GM21423 (cell line): ENCODE measurements around the gene ARHGAP44.

Experiments used
- ATAC-seq: cut with Tn5 transposase; IDR thresholded peaks from one replicate; pipeline ENCODE4 v1.9.1; 2021; ENCODE audit warnings: mild to moderate bottlenecking, moderate library complexity; ENCODE audit not compliant: unreplicated experiment

The ARHGAP44 gene

GRCh38 chr17:12990041-12990808, 200.9 kb downstream of the ARHGAP44 start:
- ATAC-seq, result no peak

- ATAC-seq, result no peak
These were observed 201.6 kb downstream of the ARHGAP44 start for GRCh38 chr17:12990926-12991325.

- no peak for ATAC-seq
These were observed 203.4 kb downstream of the ARHGAP44 start for GRCh38 chr17:12992676-12993075.

DNA sequence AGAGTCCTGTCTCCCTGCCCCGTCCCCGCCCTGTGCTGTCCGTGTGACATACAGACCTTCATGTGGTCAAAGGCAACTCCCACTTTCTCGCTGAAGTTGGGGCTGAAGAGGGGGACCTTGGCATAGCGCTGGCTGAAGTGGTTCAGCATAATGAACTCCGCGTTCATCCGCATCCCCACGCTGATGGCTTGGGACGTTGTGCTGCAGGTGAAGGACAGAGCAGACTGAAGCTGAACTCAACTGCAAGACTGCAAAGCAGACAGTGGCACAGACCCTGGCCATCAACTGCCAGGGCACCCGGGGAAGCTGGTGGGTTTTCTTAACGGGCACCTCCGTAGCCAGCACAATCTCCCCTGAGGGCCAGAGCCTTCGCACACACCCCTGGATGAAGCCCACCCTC, 204.3 kb downstream of the ARHGAP44 start:
- no peak for ATAC-seq

DNA sequence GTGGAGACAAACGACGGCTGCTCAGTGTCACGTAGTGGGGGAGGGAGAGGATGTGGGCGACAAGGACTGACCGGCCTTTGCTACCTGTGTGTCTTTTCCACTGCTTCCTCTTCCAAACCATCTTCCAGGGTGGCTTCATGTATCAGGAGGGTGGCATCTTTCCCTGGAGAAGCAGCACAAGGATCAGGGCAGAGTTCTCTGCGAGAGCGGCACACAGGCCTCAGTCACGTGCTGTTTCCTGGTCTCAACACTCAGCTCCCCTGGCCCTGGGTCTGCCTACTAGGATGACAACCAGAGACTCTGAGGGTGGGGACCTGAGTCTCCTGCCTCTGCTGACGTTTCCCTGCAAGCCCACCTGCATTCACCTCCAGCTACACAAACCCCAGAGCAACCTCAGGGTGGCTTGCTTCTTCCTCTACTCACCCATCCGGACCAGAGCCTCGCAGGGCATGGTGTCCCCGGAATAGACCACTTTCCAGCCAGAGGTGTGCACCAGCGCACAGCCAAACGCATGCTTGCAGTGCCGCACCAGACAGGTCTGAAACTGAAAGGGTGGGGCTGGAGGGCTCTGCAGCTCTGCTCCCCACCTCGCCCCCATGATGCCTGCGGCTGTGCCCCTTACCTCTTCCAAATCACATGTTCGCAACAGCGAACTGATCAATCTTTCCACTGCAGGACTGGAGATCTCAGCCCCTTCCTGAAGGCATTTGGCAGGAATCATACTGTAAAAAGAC, 205.2 kb downstream of the ARHGAP44 start:
- ATAC-seq, result no peak

GRCh38 chr17:12995106-12995895, 206.0 kb downstream of the ARHGAP44 start:
- ATAC-seq, result no peak

- no peak for ATAC-seq
These were observed 206.6 kb downstream of the ARHGAP44 start for GRCh38 chr17:12995896-12996295.

GRCh38 chr17:12996357-12996756, 207.1 kb downstream of the ARHGAP44 start:
- ATAC-seq, result no peak

DNA sequence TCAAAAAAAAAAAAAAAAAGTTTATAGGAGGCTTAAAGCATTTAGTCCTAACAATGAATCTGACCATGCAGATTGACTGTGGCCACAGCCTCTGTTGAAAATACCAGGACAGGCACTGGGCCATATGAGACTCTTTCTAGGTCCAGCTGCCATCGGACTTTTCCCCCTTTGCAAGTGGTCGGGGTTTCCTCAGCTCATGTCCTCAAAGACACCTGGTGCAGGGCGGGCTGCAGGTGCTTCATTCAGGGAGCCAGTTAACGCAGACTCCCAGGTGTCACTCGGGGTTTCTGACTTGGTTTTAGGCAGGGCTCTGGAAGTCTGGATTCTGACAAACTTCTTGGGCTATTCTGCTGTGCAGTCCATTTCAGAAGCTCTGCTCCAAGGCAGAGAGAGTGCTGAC, 207.6 kb downstream of the ARHGAP44 start:
- ATAC-seq, result no peak

GRCh38 chr17:12998461-12998860, 209.2 kb downstream of the ARHGAP44 start:
- ATAC-seq, result no peak

- ATAC-seq, result no peak
These were observed 209.6 kb downstream of the ARHGAP44 start for GRCh38 chr17:12998874-12999273.

GRCh38 chr17:13000561-13000960, 211.3 kb downstream of the ARHGAP44 start:
- no peak for ATAC-seq

DNA sequence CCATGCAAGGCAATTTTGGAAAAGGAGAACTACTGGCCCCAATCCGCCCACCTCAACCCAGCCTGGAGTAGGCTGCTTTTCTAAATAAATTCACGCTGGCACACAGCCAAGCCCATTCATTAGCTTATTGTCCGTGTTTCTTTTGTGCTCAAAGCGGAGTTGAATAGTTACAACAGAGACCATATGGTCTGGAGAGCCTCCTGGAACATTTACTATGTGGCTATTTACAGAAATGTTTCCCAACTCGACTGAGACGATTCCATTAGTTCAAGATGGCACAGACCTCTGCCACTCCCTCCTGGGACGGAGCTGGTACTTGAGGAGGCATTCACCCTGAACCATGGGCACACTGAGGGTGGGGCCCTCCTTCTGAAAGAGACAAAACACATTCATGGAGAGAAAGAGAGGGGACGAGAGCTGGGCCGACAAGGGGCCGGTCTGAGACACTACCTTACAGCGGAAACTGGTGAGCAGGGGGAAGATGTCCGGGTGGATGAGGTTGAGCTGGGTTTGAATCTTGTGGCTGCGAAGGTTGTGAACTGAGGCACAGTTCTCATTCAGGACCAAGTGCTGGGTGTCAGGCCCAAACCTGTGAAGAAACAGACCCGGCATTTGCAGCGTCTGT, 212.8 kb downstream of the ARHGAP44 start:
- ATAC-seq, result no peak

GRCh38 chr17:13002761-13003453, 213.6 kb downstream of the ARHGAP44 start:
- ATAC-seq, result peak; percentile 60

- peak; percentile 34 for ATAC-seq
These were observed 214.2 kb downstream of the ARHGAP44 start for GRCh38 chr17:13003454-13003851.

DNA sequence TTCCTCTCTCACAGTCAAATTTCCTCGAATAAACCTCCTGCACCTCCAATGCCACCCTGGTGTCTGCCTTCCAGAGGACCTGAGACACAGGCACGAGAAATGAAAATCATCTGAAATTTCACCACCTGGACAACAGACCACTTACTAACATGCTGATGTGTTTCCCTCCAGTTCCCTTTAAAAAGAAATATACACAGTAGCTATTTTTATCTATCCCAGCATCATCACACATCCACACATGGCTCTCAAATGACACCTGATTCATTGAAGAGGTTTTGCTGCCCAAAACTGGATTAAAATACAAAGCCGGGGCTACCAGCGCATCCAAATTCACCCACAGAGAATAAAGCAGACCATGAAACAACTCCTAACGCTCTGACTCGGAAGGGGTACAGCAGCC, 214.6 kb downstream of the ARHGAP44 start:
- ATAC-seq, result no peak

DNA sequence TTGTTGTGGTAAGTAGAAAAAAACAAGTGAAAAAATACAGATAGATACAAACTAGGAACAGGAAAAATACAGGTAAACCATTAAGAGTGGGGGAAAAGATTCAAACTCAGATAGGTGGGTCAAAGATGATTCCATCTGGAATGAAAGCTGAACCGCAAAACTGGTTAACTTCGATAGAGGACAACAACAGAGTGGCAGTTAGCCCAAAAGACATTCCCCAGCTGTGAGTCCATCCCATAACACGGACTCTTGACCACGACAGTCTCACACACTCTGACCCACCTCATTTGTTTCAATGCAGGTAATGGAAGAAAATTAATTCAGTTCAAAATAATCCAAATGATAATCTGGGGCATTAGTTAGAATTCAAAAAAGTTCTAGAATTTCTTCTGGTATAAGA, 215.0 kb downstream of the ARHGAP44 start:
- no peak for ATAC-seq

DNA sequence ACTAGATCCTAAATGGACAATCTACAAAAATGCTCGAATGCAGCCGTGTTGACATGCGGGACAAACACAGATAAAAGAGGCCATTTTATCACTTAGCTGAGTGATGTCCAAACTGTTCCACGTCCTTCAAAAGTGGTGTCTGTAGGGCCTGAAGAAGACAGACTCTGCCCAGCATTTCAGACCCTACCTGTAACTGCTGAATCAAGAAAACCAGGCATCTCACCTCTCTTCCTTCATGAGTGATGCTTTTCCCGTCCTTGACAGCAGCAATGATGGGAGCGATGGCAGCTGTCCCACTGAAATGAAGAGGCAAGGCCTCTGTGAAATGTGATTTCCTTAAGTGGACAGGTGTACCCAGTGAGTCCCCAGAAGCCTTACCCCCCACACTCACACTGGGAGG, 216.2 kb downstream of the ARHGAP44 start:
- ATAC-seq, result no peak

GRCh38 chr17:13008461-13008860, 219.2 kb downstream of the ARHGAP44 start:
- no peak for ATAC-seq

- no peak for ATAC-seq
These were observed 221.7 kb downstream of the ARHGAP44 start for GRCh38 chr17:13010959-13011358.

DNA sequence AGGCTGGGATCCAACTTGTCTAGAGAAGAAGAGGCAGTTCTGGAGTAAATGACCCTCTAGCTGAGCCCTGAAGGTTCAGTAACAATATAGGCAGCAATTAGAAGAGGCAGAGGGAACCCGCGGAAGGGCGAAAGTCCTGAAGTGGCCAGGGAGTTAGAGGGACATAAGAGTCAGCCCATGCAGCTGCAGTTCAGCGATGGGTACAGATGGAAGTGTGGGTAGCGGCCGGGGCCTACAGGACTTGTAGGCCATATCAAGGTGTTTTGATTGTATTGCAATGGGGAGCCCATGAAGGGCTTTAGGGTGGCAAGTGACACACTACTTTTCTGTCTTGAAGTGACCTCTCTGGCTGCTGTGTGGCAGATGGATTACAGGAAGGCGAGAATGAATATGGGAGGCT, 225.5 kb downstream of the ARHGAP44 start:
- ATAC-seq, result no peak
